Adrenal gland (tissue), 5 donors: Measurements from ENCODE around the gene UXS1.

Source experiments
- CTCF ChIP-seq, 6 experiments: fragments of 450-650 bp in 4 of 6; fragments of 200-600 bp in 2 of 6; sonication (generic) in 1 of 6; IDR thresholded peaks; 1 replicate in 5 of 6; 2 replicates in 1 of 6; pipeline versions ENCODE4 v1.5.1 to v1.8.0; 2016 to 2021; ENCODE audit warnings: antibody characterized with exemption in 6 of 6, mild to moderate bottlenecking in 2 of 6, moderate library complexity in 1 of 6
- POLR2A ChIP-seq, 2 donors: fragments of 450-650 bp; IDR thresholded peaks; one replicate each; pipeline ENCODE4 v1.6.1; 2017; ENCODE audit warnings: antibody characterized with exemption in 2 of 2, mild to moderate bottlenecking in 2 of 2, moderate library complexity in 1 of 2
- donor health status: DM: no; HTN: no; CAD: no.

GRCh38 chr2:106116248-106116647, 77.9 kb downstream of the UXS1 start:
- TF ChIP-seq CTCF (IDR thresholded peaks at IDR 0.05) (no peak), POLR2A (IDR thresholded peaks at IDR 0.05) (no peak)
